Measurements from ENCODE around the gene NT5DC1.
A peak's percentile ranks its signal among the peaks of the same experiment; 100 is the strongest.

- TF ChIP-seq CTCF (IDR thresholded peaks at IDR 0.05) (peak; percentile 33 to 57 (median 38)), EP300 (IDR thresholded peaks at IDR 0.05) (no peak), POLR2A (IDR thresholded peaks at IDR 0.05) (peak; percentile 62)
Measured at GRCh38 chr6:116100419-116101301, at the start of gene NT5DC1.
